HepG2 (cell line): ENCODE measurements around the gene TEX12. TPM values are rescaled to one million over a fixed set of nuclear protein-coding genes. Genes with fewer than 3 reads are reported as not detected.

Experiments
- ATAC-seq: fragments of 200-7000 bp; cut with Tn5 transposase; 3 replicates; pipeline ENCODE4 v1.9.1; 2020; ENCODE audit warnings: mild to moderate bottlenecking, moderate library complexity
- BruUV-seq: library from RNA; stranded (reverse); fragments of 400-500 nt; replicated peaks from 2 replicates; lab custom pipeline; 2021; lab: Mats Ljungman, UMichigan
- CTCF ChIA-PET: fragments of 300-600 bp; formaldehyde crosslinking; extraction: SDS; loops from one replicate; lab custom pipeline; 2021; ENCODE audit warnings: low total read pairs, inconsistent platforms, low intra/inter-chr PET ratio; lab: Yijun Ruan, JAX
- POLR2A ChIA-PET: fragments of 350-600 bp; sonication (Branson Sonifier 250); formaldehyde crosslinking; loops from one replicate; lab custom pipeline; 2020; ENCODE audit warnings: antibody characterized with exemption, inconsistent platforms; lab: Yijun Ruan, JAX
- DNase-seq: peaks from one replicate; pipeline ENCODE4 v3.0.0-alpha.2; 2015; ENCODE audit warnings: low spot score
- FAIRE-seq: peaks from 3 replicates; lab custom pipeline; 2011; peaks lifted over from hg19 to GRCh38; lab: Jason Lieb, UNC
- H2AFZ ChIP-seq: one replicate; pipeline ENCODE4 v1.6.1; 2011; ENCODE audit warnings: low read length, inconsistent platforms
- H3K27ac ChIP-seq: fragments of 300-600 bp; 3 replicates; pipeline ENCODE4 v1.8.0; 2011; ENCODE audit warnings: mixed run types, mild to moderate bottlenecking, mixed read lengths, low read length, inconsistent platforms; ENCODE audit not compliant: insufficient read depth; ENCODE audit errors: extremely low read length
- H3K27me3 ChIP-seq, 2 experiments: fragments of 200-600 bp in 1 of 2; 2 replicates in 1 of 2; 3 replicates in 1 of 2; pipeline versions ENCODE4 v1.6.0 to v1.8.0; 2011; ENCODE audit warnings: low read length in 2 of 2, mild to moderate bottlenecking in 2 of 2, moderate library complexity in 2 of 2, inconsistent platforms in 1 of 2; ENCODE audit not compliant: insufficient read depth in 2 of 2, control insufficient read depth in 1 of 2
- H3K36me3 ChIP-seq, 2 experiments: fragments of 200-600 bp in 1 of 2; replicated peaks in 1 of 2; 2 replicates in 1 of 2; 3 replicates in 1 of 2; pipeline versions ENCODE4 v1.5.1 to v1.8.0; 2011; ENCODE audit warnings: low read length in 2 of 2, inconsistent platforms in 1 of 2; ENCODE audit not compliant: insufficient read depth in 2 of 2, control insufficient read depth in 1 of 2
- H3K4me1 ChIP-seq: 2 replicates; pipeline ENCODE4 v1.5.1; 2012; ENCODE audit warnings: low read length, inconsistent platforms; ENCODE audit not compliant: insufficient read depth
- H3K4me2 ChIP-seq: 2 replicates; pipeline ENCODE4 v1.6.0; 2011; ENCODE audit warnings: low read depth, low read length, inconsistent platforms
- H3K4me3 ChIP-seq, 3 experiments: fragments of 200-600 bp in 1 of 3; sonication (generic), shearing (Covaris generic) in 1 of 3; replicated peaks in 1 of 3; 2 replicates each; pipeline ENCODE4 v1.5.1; 2011 to 2016; ENCODE audit warnings: low read length in 3 of 3, inconsistent platforms in 2 of 3, low read depth in 2 of 3, mild to moderate bottlenecking in 2 of 3, control low read depth in 1 of 3, mixed read lengths in 1 of 3; ENCODE audit not compliant: insufficient read depth in 1 of 3
- H3K79me2 ChIP-seq: one replicate; pipeline ENCODE4 v1.6.1; 2011; ENCODE audit warnings: low read length, inconsistent platforms; ENCODE audit not compliant: insufficient read depth
- H3K9ac ChIP-seq: 2 replicates; pipeline ENCODE4 v1.6.0; 2011; ENCODE audit warnings: mild to moderate bottlenecking, low read depth, low read length, inconsistent platforms; ENCODE audit not compliant: insufficient read depth
- H3K9me3 ChIP-seq: 2 replicates; pipeline ENCODE4 v1.5.1; 2012; ENCODE audit warnings: mild to moderate bottlenecking, low read length
- H4K20me1 ChIP-seq: 2 replicates; pipeline ENCODE4 v1.6.0; 2011; ENCODE audit warnings: inconsistent platforms, mild to moderate bottlenecking, low read length, moderate library complexity; ENCODE audit not compliant: insufficient read depth
- FOXK1 ChIP-seq: sonication (generic); formaldehyde crosslinking; IDR thresholded peaks from 2 replicates; pipeline ENCODE4 v1.4.0; 2020; ENCODE audit warnings: low read depth, missing genetic modification reagents, borderline replicate concordance
- ZNF460 ChIP-seq: sonication (generic); formaldehyde crosslinking; IDR thresholded peaks from 2 replicates; pipeline ENCODE4 v1.5.1; 2020; ENCODE audit warnings: missing genetic modification reagents, mild to moderate bottlenecking, borderline replicate concordance
- WGBS: methylation state at CpG from one replicate; pipeline ENCODE4 v1.1.6; 2017; ENCODE audit warnings: low lambda C conversion rate; 5-methylcytosine and 5-hydroxymethylcytosine counted together
- in situ Hi-C: cut with HindIII; loops from 2 replicates; pipeline ENCODE4 v1.10.0; 2017; ENCODE audit warnings: low pct_unique_long_range_greater_than_20kb; ENCODE audit not compliant: extremely low pct_ligation_motif_present
- intact Hi-C: fragments of 100-400 bp; cut with micrococcal nuclease; formaldehyde crosslinking; loops from one replicate; pipeline ENCODE4 v1.10.0; 2022; ENCODE audit not compliant: unreplicated experiment
- polyA plus RNA-seq, 8 experiments: library from polyadenylated mRNA; depleted of rRNA in 3 of 8; stranded (reverse) in 7 of 8; unstranded in 1 of 8; fragments of >200 nt; fragmentation: Illumina TruSeq in 4 of 8; extraction: Trizol in 4 of 8; gene quantifications; 2 replicates each; pipeline versions ENCODE4 v1.2.1 to v1.2.3, GENCODE V29; 2011 to 2016; ENCODE audit warnings: low read depth in 4 of 8, missing spikeins in 1 of 8, mixed read lengths in 1 of 8; ENCODE audit not compliant: insufficient read depth in 1 of 8
- total RNA-seq, 5 experiments: library from RNA; depleted of rRNA; stranded (reverse); fragments of >200 nt; fragmentation: Illumina TruSeq; extraction: Trizol; gene quantifications; 2 replicates each; pipeline ENCODE4 v1.2.3, GENCODE V29; 2016; ENCODE audit warnings: low read depth in 1 of 5
- TF ChIP-seq, protein P1 (sequence below), 2 experiments: sonication (generic) in 1 of 2; formaldehyde crosslinking in 1 of 2; IDR thresholded peaks; 2 replicates each; pipeline versions ENCODE4 v1.6.1 to v1.9.0; 2014 to 2022; ENCODE audit warnings: antibody characterized with exemption in 1 of 2, borderline replicate concordance in 1 of 2, inconsistent platforms in 1 of 2, low read depth in 1 of 2, missing genetic modification reagents in 1 of 2
- TF ChIP-seq, protein P2 (sequence below): sonication (generic); formaldehyde crosslinking; IDR thresholded peaks from 2 replicates; pipeline ENCODE4 v1.4.0; 2020; ENCODE audit warnings: missing genetic modification reagents, borderline replicate concordance
- TF ChIP-seq, protein P3 (sequence below): sonication (generic); formaldehyde crosslinking; conservative IDR thresholded peaks from 2 replicates; pipeline ENCODE4 v1.4.0; 2020; ENCODE audit warnings: missing genetic modification reagents
- TF ChIP-seq, protein P4 (sequence below): sonication (generic); formaldehyde crosslinking; IDR thresholded peaks from 2 replicates; pipeline ENCODE4 v1.5.1; 2020; ENCODE audit warnings: missing genetic modification reagents, mild to moderate bottlenecking, borderline replicate concordance
- TF ChIP-seq, protein P5 (sequence below): sonication (generic); formaldehyde crosslinking; conservative IDR thresholded peaks from 2 replicates; pipeline ENCODE4 v1.4.0; 2020; ENCODE audit warnings: missing genetic modification reagents

Gene TEX12
- total and polyA plus RNA-seq, 2 of the 13 experiments (the other 11 are each of a cell fraction or from before 2014, with no cell fraction given), result not detected

DNA sequence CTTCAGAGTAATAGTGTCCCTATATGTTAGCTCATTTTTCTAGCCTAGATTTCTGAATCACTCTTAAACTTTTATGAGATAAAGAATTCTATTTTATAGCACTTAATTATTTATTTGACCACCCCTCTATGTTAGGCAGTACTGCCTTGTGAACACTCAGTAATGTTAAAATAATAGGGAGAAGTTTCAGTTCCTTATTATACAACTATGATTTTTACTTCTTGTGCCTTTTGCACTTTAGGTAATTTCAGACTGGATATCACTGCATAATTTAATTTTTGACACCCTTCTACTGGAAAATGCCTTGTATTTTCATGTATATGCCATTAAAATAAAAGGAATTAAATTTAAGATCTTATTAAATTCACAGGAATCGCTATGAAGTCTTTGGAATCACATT lies 11.3 kb downstream of the TEX12 start:
- H2AFZ ChIP-seq, result no peak overlapping the region
- no peaks in the 10 kb centered on the region; a peak in 1 of 5 replicates for H3K27me3 ChIP-seq
- no peak overlapping the region for H3K9ac ChIP-seq
- H4K20me1 ChIP-seq, result no peaks in the 10 kb centered on the region
- no peak overlapping the region for H3K4me2 ChIP-seq
- WGBS, result 38% methylated on average over 1 of the region's 1 CpG
- DNase-seq (no peak), ATAC-seq (no peak), FAIRE-seq (no peak)
- ChIA-PET POLR2A (no interaction called here), CTCF (no interaction called here)
- H3K27ac ChIP-seq, result no peak overlapping the region
- H3K4me3 ChIP-seq, result no peak overlapping the region
- H3K9me3 ChIP-seq, result no peaks in the 10 kb centered on the region
- H3K79me2 ChIP-seq, result no peaks in the 10 kb centered on the region
- peaks cover 13% of the 10 kb centered on the region for H3K4me1 ChIP-seq
- no TSS peak for BruUV-seq
- intact Hi-C loops (no loop called here), in situ Hi-C loops (loop anchor here (5.0 kb wide), 1 partner anchor 66 kb away; no protein-coding TSS in a partner anchor)
- no peaks in the 10 kb centered on the region for H3K36me3 ChIP-seq
- TF ChIP-seq FOXK1 (CRISPR knock-in tag) (no peak), ZNF460 (CRISPR knock-in tag) (no peak)
- TF ChIP-seq, protein P1, sequence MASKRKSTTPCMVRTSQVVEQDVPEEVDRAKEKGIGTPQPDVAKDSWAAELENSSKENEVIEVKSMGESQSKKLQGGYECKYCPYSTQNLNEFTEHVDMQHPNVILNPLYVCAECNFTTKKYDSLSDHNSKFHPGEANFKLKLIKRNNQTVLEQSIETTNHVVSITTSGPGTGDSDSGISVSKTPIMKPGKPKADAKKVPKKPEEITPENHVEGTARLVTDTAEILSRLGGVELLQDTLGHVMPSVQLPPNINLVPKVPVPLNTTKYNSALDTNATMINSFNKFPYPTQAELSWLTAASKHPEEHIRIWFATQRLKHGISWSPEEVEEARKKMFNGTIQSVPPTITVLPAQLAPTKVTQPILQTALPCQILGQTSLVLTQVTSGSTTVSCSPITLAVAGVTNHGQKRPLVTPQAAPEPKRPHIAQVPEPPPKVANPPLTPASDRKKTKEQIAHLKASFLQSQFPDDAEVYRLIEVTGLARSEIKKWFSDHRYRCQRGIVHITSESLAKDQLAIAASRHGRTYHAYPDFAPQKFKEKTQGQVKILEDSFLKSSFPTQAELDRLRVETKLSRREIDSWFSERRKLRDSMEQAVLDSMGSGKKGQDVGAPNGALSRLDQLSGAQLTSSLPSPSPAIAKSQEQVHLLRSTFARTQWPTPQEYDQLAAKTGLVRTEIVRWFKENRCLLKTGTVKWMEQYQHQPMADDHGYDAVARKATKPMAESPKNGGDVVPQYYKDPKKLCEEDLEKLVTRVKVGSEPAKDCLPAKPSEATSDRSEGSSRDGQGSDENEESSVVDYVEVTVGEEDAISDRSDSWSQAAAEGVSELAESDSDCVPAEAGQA (IDR thresholded peaks at IDR 0.05; ENCODE audit: low read depth), result no peak
- TF ChIP-seq, protein P1 (CRISPR knock-in tag; IDR thresholded peaks at IDR 0.05; ENCODE audit: borderline replicate concordance), result no peak
- TF ChIP-seq, protein P2, sequence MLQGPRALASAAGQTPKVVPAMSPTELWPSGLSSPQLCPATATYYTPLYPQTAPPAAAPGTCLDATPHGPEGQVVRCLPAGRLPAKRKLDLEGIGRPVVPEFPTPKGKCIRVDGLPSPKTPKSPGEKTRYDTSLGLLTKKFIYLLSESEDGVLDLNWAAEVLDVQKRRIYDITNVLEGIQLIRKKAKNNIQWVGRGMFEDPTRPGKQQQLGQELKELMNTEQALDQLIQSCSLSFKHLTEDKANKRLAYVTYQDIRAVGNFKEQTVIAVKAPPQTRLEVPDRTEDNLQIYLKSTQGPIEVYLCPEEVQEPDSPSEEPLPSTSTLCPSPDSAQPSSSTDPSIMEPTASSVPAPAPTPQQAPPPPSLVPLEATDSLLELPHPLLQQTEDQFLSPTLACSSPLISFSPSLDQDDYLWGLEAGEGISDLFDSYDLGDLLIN (CRISPR knock-in tag), result no peak
- TF ChIP-seq, protein P3, sequence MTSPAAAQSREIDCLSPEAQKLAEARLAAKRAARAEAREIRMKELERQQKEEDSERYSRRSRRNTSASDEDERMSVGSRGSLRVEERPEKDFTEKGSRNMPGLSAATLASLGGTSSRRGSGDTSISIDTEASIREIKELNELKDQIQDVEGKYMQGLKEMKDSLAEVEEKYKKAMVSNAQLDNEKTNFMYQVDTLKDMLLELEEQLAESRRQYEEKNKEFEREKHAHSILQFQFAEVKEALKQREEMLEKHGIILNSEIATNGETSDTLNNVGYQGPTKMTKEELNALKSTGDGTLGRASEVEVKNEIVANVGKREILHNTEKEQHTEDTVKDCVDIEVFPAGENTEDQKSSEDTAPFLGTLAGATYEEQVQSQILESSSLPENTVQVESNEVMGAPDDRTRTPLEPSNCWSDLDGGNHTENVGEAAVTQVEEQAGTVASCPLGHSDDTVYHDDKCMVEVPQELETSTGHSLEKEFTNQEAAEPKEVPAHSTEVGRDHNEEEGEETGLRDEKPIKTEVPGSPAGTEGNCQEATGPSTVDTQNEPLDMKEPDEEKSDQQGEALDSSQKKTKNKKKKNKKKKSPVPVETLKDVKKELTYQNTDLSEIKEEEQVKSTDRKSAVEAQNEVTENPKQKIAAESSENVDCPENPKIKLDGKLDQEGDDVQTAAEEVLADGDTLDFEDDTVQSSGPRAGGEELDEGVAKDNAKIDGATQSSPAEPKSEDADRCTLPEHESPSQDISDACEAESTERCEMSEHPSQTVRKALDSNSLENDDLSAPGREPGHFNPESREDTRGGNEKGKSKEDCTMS (CRISPR knock-in tag), result no peak
- TF ChIP-seq, protein P4, sequence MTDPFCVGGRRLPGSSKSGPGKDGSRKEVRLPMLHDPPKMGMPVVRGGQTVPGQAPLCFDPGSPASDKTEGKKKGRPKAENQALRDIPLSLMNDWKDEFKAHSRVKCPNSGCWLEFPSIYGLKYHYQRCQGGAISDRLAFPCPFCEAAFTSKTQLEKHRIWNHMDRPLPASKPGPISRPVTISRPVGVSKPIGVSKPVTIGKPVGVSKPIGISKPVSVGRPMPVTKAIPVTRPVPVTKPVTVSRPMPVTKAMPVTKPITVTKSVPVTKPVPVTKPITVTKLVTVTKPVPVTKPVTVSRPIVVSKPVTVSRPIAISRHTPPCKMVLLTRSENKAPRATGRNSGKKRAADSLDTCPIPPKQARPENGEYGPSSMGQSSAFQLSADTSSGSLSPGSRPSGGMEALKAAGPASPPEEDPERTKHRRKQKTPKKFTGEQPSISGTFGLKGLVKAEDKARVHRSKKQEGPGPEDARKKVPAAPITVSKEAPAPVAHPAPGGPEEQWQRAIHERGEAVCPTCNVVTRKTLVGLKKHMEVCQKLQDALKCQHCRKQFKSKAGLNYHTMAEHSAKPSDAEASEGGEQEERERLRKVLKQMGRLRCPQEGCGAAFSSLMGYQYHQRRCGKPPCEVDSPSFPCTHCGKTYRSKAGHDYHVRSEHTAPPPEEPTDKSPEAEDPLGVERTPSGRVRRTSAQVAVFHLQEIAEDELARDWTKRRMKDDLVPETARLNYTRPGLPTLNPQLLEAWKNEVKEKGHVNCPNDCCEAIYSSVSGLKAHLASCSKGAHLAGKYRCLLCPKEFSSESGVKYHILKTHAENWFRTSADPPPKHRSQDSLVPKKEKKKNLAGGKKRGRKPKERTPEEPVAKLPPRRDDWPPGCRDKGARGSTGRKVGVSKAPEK, result no peak
- TF ChIP-seq, protein P5, sequence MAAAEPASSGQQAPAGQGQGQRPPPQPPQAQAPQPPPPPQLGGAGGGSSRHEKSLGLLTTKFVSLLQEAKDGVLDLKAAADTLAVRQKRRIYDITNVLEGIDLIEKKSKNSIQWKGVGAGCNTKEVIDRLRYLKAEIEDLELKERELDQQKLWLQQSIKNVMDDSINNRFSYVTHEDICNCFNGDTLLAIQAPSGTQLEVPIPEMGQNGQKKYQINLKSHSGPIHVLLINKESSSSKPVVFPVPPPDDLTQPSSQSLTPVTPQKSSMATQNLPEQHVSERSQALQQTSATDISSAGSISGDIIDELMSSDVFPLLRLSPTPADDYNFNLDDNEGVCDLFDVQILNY (CRISPR knock-in tag), result no peak
